Middle frontal gyrus (tissue), 1 donor: Measurements from ENCODE around the gene SPECC1.

Experiments
- DNase-seq: peaks from one replicate; pipeline ENCODE4 v3.0.0-alpha.2; 2015; ENCODE audit warnings: low spot score; ENCODE audit errors: extremely low spot score

The SPECC1 gene

DNA sequence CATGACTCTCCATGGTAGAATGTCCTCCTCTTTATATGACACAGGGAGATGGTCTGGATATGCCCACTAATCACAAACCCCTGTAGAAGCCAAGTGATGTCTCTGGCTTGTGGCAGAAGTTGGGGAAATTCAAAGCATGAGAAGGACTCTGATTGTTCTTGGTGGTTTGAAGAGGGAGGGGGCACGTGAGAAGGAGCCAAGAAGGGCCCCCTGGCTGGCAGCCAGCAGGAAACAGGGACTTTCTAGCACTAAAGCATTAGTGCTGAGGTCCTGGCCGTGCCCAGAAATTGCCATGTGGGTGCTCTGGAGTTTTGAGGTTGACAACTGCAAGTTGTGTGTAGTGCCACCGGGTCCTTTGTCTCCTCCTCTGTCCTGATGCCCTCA, 258.3 kb downstream of the SPECC1 start:
- no peak for DNase-seq

DNA sequence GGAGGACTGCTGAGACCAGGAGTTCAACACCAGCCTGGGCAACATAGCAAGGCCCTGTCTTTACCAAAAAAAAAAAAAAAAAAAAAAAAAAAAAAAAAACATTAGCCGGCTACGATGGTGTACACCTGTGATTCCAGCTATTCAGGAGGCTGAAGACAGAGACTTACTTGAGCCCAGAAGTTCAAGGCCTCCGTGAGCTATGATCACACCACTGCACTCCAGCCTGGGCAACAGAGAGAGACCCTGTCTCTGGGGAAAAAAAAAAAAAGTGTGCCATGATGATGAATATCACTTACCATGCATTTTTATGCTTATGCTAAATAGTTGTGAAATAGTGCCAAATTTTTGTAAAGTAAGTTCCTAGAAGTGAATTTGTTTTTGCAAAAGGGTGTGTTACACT, 261.2 kb downstream of the SPECC1 start:
- DNase-seq = no peak

DNA sequence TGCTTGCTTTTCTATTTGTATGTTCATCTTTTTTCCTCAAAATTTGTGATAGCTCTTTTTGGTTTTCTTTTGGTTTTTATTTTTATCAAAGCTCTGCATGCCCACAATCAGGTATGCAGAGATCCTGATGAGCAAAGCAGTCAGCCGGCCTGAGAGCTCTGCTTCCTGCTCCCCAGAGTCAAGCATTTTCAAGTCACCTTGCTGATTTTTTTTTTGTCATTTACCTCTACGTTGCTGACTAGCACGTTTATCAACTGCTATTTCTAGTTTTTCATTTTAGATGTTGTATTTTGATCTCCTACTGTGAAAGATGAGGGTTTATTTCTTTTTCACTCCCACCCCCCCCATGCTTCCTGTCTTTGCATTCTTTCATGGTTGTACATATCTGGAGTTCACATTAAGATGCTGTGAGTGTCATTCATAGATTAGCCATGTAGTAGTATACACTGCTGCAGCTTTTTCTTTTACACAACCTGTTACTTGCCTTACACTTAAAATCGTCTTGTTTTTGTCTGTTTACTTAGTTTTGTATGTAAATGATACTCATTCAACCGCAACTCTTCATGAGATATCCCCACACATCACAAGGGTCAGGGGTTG, 262.0 kb downstream of the SPECC1 start:
- DNase-seq = no peak

DNA sequence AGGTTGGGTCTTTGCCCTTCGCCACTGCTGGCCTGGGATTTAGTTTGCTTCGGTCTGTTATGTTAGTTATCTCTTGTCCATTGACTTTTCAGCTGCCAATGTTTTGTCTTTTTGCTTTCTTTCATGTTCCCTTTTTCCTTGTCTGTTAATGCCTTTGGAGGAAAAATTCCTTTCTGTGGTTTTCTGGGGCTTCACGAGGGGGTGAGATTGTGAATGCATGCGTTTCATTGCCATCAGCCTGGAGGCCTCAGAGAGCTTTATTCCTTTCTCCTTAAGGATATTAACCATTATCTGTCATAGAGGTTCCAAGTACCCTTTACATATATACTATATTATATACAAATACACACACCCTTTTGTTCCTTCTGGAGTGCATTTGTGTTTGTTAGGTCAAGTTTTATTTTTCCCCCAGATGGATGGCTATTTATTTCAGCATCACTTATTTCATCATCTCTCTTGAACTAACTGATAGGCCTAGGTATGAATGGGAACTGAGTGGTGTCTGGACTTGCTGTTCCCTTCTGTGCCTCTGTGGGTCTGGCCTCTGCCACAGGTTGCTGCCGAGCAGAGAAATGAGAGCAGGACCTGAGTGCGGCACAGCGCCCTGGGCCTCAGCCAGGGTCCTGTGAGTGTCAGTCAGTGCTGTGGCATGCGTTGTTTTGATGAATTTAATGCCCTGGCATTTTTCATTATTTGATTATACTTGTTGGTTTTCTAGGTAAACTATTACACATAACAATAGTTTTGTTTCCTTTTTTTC, 264.8 kb downstream of the SPECC1 start:
- DNase-seq = no peak

DNA sequence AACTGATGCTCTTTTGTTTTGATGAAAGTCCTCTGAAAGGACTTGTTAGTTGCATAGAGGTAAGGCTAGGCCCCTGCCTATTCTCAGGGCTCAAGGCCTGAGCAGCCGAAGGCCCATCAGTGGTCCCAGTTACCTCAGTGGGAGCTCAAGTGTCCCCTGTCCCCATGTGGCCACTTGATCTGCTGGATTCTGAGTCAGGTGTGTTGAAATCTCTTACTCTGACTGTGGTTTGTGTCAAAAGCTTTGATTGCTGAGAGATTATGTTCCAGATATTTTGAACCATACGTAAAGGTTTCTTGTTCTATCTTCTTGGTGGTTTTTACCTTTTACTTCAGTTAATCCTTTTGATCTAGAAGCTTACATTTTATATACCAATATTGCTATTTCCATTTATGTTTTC, 266.5 kb downstream of the SPECC1 start:
- DNase-seq = no peak

DNA sequence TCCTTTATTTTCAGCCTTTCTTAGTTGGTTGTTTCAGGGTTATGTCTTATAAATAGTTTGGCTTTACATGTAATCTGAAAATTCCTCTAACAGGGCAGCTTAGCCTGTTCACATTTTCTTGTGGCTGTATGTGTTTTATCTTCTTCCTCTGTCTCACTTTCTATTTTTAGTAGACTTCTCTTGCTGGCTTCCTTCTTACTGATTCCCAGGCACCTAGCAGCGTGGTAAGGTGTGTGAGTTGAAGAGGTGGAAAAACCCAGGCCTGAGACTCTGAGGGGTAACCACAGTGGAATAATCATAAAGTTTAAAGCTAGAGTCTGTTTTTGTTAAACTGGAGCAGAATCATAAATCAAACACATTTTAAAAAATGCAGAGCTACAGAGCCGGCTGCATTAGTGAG, 267.3 kb downstream of the SPECC1 start:
- no peak for DNase-seq

DNA sequence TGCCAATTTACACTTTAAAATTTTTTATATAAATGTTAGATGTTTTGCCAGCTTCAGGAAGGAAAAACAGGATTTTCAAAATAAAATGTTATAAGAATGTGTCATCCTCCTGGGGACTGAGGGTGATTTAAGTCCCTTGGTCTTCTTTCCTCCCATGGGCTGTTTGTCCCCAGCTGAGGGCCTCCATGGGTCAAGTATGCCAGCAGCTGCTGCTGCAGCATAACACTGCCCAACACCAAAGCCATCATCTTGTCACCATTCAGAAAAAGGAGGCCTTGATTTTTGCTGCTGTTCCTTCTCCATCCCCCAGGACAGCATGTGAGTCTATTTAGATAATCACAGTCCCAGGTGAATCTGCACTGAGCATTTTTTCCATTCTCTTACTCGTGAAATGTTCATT, 269.6 kb downstream of the SPECC1 start:
- no peak for DNase-seq

DNA sequence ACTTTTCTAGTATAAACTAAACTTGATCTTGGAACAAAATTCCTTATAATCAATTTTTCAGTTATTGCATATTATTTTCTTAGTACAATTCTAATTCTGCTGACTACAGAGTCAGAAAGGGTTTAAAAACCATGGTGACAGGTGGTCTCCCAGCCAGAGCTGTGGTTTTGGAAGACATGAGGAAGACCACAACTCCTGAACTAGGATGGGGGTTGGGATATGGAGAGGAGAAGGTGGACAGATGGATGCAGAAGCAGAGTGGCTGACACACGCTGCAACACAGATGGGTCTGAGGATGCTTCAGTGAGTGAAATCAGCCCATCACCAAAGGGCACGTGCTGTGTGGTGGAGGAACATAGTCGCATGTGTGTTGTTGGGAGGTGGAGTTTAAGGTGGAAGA, 270.5 kb downstream of the SPECC1 start:
- no peak for DNase-seq

DNA sequence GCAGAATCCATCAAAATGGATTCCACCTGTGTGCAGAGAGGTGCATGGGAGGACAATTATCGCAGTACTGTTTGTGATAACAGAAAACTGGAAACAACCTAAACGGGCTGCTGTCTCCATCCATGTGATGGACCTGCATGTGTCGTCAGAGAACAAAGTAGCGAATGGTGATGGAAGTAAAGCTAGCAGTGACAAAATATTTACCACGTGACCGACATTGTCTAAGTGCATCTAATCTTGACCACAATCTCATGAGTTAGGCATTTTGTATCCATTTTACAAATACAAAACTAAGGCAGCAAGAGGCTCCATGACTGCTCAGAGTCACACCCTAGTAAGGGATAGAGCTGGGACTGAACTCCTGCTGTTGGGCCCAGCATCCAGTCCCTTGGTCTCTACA, 270.9 kb downstream of the SPECC1 start:
- DNase-seq = no peak

DNA sequence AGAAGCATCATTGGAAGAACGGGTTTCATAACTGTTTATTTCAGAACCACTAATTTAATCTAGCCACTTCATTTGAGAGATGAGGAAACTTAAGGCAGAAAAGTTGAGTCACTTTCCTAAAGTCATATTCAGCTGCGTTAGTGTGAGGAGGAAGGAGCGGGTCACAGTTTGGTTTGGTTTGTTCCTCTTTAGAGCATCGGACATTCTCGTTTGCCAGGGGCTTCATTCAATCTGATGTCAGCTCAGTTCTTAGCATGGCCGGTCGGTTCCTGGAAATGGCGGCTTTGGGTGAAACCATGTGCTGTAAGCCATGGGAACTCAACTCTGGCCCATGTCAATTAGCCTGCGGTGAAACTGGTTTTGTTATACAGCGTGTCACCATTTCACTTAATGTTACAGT, 271.7 kb downstream of the SPECC1 start:
- DNase-seq = no peak

DNA sequence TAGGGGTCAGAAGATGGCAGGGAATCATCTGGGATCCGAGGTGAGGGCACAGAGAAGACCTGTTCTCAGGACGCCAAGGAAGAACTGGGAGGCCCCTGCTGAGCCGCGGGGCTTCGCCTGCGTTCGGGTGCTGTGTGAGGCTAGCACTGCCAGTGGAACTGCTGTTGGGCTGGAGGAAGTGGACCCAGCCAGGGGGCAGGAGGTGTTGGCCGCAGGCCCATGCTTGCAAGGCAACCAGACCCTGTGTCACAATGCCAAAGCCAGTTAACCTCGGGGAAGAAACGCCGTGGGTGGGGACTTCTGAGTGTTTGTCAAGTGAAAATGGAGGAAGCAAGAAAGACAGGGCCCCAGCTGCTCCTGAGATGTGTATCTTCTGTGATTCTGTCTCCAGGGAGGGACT, 272.7 kb downstream of the SPECC1 start:
- no peak for DNase-seq

DNA sequence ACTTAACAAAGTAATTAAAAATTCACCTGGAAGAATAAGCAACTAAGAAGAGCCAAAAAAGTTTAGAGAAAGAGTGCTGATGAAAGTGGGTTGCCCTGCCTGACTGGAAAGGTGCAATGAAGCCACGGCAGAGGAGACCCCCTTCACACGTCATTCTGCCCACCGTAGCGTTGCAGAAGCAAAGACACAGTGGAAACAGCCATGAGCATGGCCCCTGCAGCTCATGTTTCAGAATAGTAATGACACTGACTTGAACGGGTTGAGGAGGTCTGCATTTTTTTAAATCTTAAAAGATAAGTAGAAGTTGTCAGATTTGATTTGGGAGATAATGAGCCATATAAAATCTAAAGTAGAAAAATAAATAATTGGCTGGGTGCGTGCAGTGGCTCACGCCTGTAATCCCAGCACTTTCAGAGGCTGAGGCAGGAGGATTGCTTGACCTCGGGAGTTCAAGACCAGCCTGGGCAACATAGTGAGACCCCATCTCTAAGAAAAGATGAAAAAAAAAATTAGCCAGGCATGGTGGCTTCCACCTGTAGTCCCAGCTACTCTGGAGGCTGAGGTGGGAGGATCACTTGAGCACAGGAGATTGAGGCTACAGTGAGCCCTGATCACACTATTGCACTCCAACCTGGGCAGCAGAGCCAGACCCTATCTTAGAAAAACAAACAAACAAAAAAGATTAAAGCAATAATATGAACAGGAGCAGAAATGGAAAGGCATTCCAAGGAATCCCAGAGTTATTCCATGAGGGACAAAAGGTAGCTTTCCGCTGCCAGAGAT, 273.6 kb downstream of the SPECC1 start:
- no peak for DNase-seq

DNA sequence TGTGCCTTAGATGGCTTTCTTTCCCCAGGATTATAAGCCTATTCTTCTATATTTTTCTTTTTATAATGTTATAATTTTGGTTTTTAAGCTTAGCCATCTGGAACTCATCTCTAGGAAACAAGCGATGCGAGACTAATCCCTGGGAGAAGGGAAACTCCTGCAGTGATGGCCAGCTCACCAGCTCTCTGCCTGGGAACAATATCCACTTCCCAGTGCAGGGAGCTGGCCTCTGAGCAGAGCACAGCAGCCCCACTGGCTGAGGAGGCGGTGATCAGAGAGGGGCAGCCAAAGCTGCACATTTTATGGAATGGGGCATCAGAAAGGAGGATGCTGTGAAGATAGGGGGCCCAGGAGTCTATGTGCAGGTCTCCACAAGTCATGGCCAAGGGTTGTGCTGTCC, 274.9 kb downstream of the SPECC1 start:
- no peak for DNase-seq

DNA sequence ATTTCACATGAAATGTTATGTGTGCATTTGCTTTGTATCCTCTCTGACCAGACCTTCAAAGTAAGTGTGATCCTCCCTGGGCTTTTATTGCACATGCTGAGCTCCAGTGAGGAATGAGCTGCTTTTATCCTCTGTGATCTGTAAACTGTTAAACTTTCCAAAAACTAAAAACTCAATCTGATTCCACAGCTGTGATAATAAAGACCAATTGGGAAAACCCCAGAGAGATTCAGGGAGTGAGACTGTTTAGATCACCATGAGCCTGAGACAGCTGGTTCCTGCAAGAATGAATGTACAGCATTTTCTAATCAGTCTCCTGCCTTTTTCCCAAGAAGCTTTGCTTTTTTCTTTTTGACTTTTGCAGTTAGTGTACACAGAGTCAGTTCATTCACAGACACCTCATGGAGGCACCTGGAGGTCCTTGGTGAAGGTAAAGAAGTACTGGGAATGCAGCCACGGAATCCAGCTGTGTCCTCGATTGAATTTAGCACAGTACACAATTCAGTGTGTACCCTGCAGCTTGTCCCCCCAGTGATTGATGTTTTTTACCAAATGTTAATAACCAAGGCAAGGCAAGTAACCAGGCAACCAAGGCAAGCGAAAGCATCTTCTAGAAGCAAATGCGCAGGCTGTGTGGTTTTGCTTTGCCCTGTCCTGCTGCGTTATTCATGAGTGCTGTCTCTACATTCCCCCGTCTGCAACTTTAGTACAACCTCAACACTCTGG, 275.6 kb downstream of the SPECC1 start:
- no peak for DNase-seq

DNA sequence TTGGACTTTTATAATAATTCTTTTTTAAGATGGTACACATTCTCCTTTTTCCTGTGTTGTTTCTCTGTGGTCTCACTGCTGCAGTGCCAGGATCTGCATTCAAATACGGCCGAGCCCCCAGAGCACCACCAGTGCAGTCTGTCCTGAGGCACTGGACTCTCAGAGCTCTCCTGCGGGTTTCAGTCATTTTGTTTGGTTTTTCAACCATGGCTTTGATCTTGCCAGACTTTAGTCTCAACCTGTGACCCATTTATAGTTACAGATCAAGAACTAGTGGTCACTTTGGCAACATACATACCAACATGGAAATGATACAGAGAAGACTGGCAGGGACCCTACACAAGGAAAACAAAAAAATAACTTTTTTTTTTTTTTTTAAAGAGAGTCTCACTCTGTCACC, 280.8 kb downstream of the SPECC1 start:
- DNase-seq = no peak

DNA sequence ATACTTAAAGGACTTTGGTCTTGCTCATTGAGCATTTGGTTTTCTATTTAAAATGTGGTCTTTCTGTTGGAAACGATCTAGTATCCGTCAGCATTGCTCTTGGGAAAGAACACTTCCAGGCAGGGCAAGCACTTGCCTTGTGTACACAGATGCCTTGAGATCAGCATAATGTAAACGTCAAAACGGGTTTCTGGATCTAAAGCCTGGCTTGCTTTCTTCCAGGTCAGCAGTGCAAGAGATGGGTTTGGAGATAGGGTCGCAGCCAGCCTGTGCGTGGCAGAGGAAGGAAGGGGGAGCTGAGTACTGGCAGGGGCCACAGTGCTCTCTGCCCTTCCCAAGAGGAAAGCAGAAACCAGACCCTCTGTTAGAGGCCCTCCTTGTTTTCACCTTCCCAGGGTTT, 282.7 kb downstream of the SPECC1 start:
- no peak for DNase-seq

DNA sequence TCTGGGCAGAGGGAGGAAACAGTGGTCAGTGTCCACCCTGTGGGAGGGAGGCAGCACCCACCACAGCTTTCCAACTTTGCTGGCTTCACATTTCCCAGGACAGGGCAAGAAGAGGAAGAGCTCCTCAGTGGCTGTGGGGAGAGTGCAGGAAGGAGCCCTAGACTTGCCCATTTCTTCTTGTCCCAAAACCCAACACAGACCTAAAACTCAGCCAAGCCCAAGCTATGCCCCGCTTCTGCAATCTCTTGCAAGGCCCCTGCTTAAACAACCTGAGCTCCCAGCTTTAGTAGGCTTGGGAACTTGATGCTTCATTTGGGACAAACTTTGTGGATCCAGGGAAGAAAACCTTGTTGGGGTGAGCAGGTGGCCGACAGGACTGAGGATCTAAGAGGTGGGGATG, 284.3 kb downstream of the SPECC1 start:
- no peak for DNase-seq

DNA sequence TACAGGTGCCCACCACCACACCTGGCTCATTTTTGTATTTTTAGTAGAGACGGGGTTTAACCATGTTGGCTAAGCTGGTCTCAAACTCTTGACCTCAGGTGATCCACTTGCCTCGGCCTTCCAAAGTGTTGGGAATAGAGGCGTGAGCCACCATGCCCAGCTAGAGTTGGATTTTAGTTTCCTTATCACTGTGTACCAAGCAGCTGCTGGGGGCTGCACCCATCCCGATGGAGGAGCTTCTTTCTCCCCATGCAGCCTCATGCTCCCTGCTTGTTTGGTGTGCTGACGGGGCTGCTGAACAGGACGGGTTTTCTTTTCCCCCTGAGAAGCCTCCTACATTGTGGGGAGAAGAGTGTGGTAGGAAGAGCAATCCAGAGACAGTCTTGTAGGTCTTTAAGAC, 285.0 kb downstream of the SPECC1 start:
- DNase-seq = no peak

DNA sequence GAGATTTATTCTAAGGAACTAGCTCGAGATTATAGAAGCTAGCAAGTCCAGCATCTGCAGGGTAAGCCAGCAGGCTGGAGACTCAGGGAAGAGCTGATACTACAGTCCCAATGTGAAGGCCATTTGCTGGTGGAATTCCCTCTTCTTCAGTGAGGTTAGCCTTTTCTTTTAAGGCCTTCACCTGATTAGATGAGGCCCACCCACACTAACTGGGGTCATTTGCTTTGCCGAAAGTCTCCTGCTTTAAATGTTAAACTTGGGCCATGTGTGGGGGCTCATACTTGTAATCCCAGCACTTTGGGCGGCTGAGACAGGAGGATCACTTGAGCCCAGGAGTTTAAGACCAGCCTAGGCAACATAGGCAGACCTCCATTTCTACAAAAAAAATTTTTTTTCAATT, 289.9 kb downstream of the SPECC1 start:
- no peak for DNase-seq

DNA sequence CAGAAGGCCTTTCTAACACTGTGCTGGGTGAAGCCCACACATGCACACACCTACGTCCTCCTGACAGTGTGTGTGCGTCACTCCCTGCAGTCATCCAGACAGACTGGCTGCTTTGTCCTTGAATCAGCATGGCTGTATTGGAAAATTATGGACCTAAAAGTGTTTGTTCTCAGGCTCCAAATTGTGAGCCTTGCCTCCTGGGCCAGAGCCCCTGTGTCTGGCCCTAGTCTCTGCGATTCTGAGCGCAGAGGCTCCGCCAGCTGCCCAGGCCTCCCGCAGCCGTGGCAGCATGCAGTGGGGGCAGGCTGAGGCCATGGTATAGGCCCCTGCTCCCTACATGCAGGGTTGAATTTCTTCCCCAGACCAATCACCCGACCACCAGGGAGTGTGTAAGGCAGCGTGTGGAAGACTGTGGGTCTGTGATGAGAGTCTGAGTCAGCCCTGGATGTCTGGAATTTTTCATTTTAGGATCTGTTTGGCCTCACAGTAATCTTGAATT, 291.3 kb downstream of the SPECC1 start:
- peak; percentile 16 for DNase-seq

DNA sequence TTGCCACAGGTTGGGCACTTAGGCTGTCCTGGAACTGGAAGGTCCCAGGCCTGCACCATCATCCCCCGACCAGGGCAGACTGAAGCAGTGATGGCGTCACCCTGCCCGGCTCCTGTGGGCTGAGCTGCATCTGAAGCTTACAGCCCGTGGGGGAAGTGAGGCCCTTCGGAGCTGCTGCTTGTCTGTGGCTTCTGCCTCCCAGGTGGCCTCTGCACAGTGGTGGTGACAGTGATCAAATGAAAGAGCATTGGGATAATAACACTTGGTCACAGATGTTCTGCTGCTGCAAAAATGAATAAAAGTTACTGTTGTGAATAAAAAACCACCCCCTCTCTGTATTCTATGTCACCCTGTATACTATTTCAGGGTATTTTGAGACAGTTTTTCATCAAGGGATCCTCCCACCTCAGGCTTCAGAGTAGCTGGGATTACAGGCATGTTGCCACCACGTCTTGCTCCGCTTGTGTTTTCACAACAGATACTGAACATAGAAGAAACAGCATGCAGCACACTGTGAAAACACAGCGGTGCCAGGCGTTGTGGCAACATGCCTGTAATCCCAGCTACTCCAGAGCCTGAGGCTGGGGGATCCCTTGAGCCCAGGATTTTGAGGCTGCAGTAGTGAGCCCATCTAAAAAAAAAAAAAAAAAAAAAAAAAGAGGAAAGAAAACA, 293.2 kb downstream of the SPECC1 start:
- peak; percentile 23 for DNase-seq
